HG02763 (cell line): Measurements from ENCODE around the gene KIAA1217.

ENCODE experiments used
- ATAC-seq: cut with Tn5 transposase; IDR thresholded peaks from one replicate; pipeline ENCODE4 v1.9.1; 2021; ENCODE audit warnings: mild to moderate bottlenecking, moderate library complexity; ENCODE audit not compliant: unreplicated experiment

Gene KIAA1217

GRCh38 chr10:24207341-24207740 is 1.6 kb upstream of the KIAA1217 start:
- ATAC-seq: no peak

- ATAC-seq: no peak
Observed at GRCh38 chr10:24207781-24208611, 942 bp upstream of the KIAA1217 start.

- ATAC-seq: no peak
Observed at GRCh38 chr10:24209432-24209771, 464 bp downstream of the KIAA1217 start.

- peak; percentile 64 for ATAC-seq
Observed at GRCh38 chr10:24209946-24210491, 1.1 kb downstream of the KIAA1217 start.

- peak; percentile 0 for ATAC-seq
Observed at GRCh38 chr10:24210501-24210900, 1.6 kb downstream of the KIAA1217 start.

GRCh38 chr10:24213266-24213665 is 4.3 kb downstream of the KIAA1217 start:
- no peak for ATAC-seq

- no peak for ATAC-seq
Observed at GRCh38 chr10:24213881-24214280, 4.9 kb downstream of the KIAA1217 start.

GRCh38 chr10:24214762-24215161 is 5.8 kb downstream of the KIAA1217 start:
- no peak for ATAC-seq

- no peak for ATAC-seq
Observed at GRCh38 chr10:24215196-24215595, 6.3 kb downstream of the KIAA1217 start.

- no peak for ATAC-seq
Observed at GRCh38 chr10:24215603-24216002, 6.7 kb downstream of the KIAA1217 start.

GRCh38 chr10:24219963-24220362 is 11.0 kb downstream of the KIAA1217 start:
- no peak for ATAC-seq

- ATAC-seq: no peak
Observed at GRCh38 chr10:24223341-24223740, 14.4 kb downstream of the KIAA1217 start.

GRCh38 chr10:24223953-24224352 is 15.0 kb downstream of the KIAA1217 start:
- ATAC-seq: no peak

- ATAC-seq: no peak
Observed at GRCh38 chr10:24228642-24229041, 19.7 kb downstream of the KIAA1217 start.

- ATAC-seq: no peak
Observed at GRCh38 chr10:24229909-24230308, 21.0 kb downstream of the KIAA1217 start.

- no peak for ATAC-seq
Observed at GRCh38 chr10:24231200-24231599, 22.3 kb downstream of the KIAA1217 start.

GRCh38 chr10:24234784-24235183 is 25.8 kb downstream of the KIAA1217 start:
- no peak for ATAC-seq

GRCh38 chr10:24235471-24235870 is 26.5 kb downstream of the KIAA1217 start:
- no peak for ATAC-seq

- ATAC-seq: no peak
Observed at GRCh38 chr10:24237801-24238395, 29.0 kb downstream of the KIAA1217 start.

GRCh38 chr10:24238519-24239247 is 29.7 kb downstream of the KIAA1217 start:
- ATAC-seq: no peak

GRCh38 chr10:24239289-24240040 is 30.5 kb downstream of the KIAA1217 start:
- ATAC-seq: no peak
